Retinal pigment epithelial cell (primary cell): ENCODE data around the gene KMT2C.

ENCODE experiments used
- DNase-seq: peaks from one replicate; pipeline ENCODE4 v3.0.0-alpha.2; 2010; ENCODE audit warnings: low read depth
- H3K4me3 ChIP-seq: 2 replicates; pipeline ENCODE4 v1.5.1; 2011; ENCODE audit warnings: mild to moderate bottlenecking, low read length, control low read depth, moderate library complexity
- TF ChIP-seq, protein P1 (sequence below): conservative IDR thresholded peaks from 2 replicates; pipeline ENCODE4 v1.5.1; 2011; ENCODE audit warnings: low read depth, low read length, control low read depth, inconsistent platforms

The KMT2C gene

DNA sequence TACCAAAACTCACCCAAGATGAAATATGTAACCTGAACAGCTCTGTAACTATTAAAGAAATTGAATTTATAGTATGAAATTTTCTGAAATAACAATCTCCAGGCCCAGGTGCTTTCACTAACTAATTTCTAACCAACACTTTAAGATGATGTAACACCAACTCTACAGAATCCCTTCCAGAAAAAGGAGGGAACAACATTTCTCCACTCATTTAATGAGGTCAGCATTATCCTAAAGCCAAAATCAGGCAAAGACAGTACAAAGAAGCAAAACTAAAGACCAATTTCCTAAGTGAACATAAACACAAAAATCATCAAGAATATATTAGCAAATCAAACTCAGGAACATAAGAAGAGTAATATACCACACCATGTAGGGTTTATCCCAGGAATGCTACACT, 65.5 kb downstream of the KMT2C start:
- no peak for DNase-seq
- TF ChIP-seq, protein P1, sequence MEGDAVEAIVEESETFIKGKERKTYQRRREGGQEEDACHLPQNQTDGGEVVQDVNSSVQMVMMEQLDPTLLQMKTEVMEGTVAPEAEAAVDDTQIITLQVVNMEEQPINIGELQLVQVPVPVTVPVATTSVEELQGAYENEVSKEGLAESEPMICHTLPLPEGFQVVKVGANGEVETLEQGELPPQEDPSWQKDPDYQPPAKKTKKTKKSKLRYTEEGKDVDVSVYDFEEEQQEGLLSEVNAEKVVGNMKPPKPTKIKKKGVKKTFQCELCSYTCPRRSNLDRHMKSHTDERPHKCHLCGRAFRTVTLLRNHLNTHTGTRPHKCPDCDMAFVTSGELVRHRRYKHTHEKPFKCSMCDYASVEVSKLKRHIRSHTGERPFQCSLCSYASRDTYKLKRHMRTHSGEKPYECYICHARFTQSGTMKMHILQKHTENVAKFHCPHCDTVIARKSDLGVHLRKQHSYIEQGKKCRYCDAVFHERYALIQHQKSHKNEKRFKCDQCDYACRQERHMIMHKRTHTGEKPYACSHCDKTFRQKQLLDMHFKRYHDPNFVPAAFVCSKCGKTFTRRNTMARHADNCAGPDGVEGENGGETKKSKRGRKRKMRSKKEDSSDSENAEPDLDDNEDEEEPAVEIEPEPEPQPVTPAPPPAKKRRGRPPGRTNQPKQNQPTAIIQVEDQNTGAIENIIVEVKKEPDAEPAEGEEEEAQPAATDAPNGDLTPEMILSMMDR = no peak
- no peak overlapping the region for H3K4me3 ChIP-seq

DNA sequence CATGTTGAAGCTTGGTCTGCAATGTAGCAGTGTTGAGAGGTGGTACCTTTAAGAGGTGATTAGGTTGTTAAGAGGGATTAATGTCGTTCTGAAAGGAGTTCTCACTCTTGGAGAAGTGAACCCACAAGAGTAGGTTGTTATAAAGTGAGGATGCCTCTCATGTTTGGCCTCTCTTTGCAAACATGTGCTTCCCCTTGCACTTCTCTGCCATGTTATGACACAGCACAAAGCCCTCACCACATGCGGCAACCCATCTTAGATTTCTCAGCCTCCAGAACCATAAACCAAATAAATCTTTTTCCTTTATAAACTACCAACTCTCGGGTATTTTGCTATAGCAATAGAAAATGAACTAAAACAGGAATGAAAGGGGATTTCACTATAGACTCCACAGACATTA, 66.3 kb downstream of the KMT2C start:
- TF ChIP-seq, protein P1 = no peak
- no peak for DNase-seq
- no peak overlapping the region for H3K4me3 ChIP-seq

DNA sequence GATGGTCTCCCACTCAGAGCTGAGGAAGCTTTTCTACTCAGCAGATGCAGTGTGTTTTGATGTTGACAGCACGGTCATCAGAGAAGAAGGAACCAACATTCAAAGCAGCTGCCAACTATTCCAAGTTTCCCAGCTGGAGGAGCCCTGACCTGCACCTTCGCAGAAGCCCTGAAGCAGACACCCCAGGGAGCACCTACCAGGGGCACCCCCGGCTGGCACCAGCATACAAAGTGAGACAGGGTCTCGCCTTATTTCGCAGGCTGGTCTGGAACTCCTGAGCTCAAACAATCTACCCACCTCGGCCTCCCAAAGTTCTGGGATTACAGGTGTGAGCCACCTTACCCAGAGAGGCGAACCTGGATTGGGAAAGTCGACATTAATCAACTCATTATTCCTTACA, 68.6 kb downstream of the KMT2C start:
- DNase-seq = no peak
- TF ChIP-seq, protein P1 = no peak
- no peak overlapping the region for H3K4me3 ChIP-seq

DNA sequence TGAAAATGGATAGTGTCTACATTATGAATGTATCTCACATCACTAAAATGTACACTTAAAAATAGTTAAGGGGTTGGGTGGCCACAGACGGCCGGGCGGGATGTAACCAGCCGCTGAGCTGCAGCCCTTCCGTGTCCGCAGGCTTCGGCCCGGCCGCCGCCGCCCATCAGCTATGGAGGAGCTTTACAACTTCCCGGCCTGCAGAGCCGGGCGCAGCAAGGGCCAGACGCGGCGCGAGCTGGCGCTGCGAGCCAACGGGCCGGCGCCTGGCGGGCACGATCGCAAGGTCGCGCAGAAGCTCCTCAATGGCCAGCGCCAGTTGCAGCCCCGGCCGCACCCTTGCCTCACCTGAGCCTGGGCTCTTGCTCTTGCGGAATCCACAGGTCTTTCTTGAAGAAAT, 69.1 kb downstream of the KMT2C start:
- TF ChIP-seq, protein P1 = no peak
- no peak overlapping the region for H3K4me3 ChIP-seq
- no peak for DNase-seq

DNA sequence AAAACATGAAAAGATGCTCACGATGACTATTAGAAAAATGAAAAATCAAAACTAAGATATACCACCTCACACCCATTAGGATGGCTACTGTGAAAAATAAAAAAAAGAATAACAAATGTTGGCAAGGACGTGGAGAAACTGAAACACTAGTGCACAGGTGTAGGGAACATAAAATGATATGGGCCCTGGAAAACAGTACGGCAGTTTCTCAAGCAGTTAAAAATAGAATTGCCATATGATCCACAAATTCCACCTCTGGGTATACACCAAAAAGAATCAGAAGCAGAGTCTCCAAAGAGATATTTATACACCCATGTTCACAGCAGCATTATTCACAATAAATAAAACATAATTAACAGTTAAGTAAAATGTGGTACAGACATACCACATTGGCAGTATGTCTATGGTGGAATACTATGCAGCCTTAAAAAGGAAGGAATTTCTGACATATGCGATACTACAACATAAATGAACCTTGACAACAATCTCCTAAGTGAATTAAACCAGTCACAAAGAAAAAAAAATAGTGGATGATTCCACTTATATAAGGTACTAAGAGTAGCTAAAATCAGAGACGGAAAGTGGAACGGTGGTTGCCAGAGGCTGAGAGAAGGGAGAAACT, 69.7 kb downstream of the KMT2C start:
- no peak for DNase-seq
- TF ChIP-seq, protein P1 = no peak
- H3K4me3 ChIP-seq = no peak overlapping the region

DNA sequence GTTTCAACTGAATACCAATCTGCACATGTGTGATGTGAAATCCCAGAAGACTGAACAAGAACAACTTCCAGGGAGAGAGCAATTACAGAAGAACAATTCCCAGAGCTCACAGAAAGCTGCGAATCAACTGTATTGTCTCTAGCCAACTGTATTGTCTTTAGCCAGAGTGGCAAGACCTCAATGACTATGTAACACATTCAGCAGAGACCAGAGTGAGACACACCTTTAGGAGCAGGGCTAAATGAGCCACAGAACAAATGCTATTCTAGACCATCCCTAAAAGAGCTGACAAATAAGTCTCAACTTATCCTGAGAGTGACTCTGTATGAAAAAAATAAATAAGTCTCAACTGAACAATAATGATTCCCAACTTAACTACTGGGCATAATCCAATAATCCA, 72.0 kb downstream of the KMT2C start:
- no peak overlapping the region for H3K4me3 ChIP-seq
- TF ChIP-seq, protein P1 = no peak
- no peak for DNase-seq

DNA sequence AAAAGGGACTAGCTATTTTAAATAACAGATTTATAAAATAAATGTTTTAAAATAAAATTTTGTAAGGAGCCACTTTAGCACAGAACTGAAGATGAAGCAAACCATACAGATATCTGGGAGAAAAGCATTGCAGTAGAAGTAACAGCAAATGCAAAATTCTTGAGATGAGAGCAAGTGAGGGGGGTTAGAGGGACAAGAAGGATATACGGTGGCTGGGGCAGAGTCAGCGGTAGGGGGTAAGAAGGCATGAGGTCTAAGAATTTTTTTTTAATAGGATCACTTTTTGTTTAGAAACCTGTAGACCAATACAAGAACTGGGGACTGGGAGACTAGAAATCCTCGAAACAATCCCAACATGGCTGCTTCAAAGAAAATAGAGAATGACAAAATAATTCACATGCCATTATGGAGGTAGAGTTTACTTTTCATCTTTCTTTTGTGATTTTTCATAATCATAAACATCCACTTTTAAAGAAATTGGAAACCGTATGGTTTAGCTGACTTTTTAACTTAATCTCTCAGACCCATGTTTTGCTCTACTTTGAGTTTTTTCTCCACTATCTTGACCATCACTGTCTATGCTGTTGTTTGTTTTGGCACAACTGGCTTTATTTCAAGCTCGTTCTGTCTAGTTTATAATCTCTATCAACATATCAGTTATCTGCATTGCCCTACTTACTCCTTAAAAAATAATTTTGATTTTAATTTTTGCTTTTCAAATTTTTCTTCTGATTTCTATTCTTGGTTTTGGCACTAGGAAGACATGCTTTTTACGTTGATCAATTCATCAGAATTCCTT, 73.5 kb downstream of the KMT2C start:
- DNase-seq = no peak
- H3K4me3 ChIP-seq = no peak overlapping the region
- TF ChIP-seq, protein P1 = no peak
